CD1c-positive myeloid dendritic cell (primary cell): ENCODE measurements around the gene TSC2.

ENCODE experiments used
- DNase-seq: peaks from one replicate; pipeline ENCODE4 v3.0.0-alpha.2; 2016; ENCODE audit errors: extremely low spot score

TSC2 gene

GRCh38 chr16:2042986-2043666 lies 4.7 kb upstream of the TSC2 start:
- DNase-seq, result no peak

- DNase-seq, result peak; percentile 88
These were observed 3.9 kb upstream of the TSC2 start for GRCh38 chr16:2043667-2044451.

- no peak for DNase-seq
These were observed 3.2 kb upstream of the TSC2 start for GRCh38 chr16:2044541-2044940.

GRCh38 chr16:2045965-2046892 lies 1.6 kb upstream of the TSC2 start:
- DNase-seq, result no peak

GRCh38 chr16:2046893-2047329 lies 874 bp upstream of the TSC2 start:
- no peak for DNase-seq

- DNase-seq, result no peak
These were observed 345 bp downstream of the TSC2 start for GRCh38 chr16:2048116-2048543.

- no peak for DNase-seq
These were observed 5.4 kb downstream of the TSC2 start for GRCh38 chr16:2053211-2053610.

GRCh38 chr16:2053897-2054296 lies 6.1 kb downstream of the TSC2 start:
- no peak for DNase-seq

GRCh38 chr16:2054543-2055245 lies 6.9 kb downstream of the TSC2 start:
- DNase-seq, result no peak

- DNase-seq, result no peak
These were observed 8.3 kb downstream of the TSC2 start for GRCh38 chr16:2056077-2056476.

- DNase-seq, result no peak
These were observed 9.1 kb downstream of the TSC2 start for GRCh38 chr16:2056681-2057407.

- no peak for DNase-seq
These were observed 9.7 kb downstream of the TSC2 start for GRCh38 chr16:2057438-2057837.

GRCh38 chr16:2058420-2058819 lies 10.6 kb downstream of the TSC2 start:
- no peak for DNase-seq

- no peak for DNase-seq
These were observed 11.1 kb downstream of the TSC2 start for GRCh38 chr16:2058872-2059271.

GRCh38 chr16:2060346-2060745 lies 12.6 kb downstream of the TSC2 start:
- DNase-seq, result no peak

- DNase-seq, result no peak
These were observed 13.2 kb downstream of the TSC2 start for GRCh38 chr16:2061023-2061422.

- DNase-seq, result no peak
These were observed 13.7 kb downstream of the TSC2 start for GRCh38 chr16:2061526-2061925.

GRCh38 chr16:2062801-2063200 lies 15.0 kb downstream of the TSC2 start:
- no peak for DNase-seq

GRCh38 chr16:2063861-2064260 lies 16.1 kb downstream of the TSC2 start:
- no peak for DNase-seq

- DNase-seq, result no peak
These were observed 16.7 kb downstream of the TSC2 start for GRCh38 chr16:2064368-2064945.

GRCh38 chr16:2066139-2066538 lies 18.4 kb downstream of the TSC2 start:
- no peak for DNase-seq
